OCI-LY7 (cell line): ENCODE results near the gene COLQ. TPM values are rescaled to one million over a fixed set of nuclear protein-coding genes. Genes with fewer than 3 reads are reported as not detected.

Source experiments
- BruUV-seq: library from RNA; stranded (reverse); fragments of 400-500 nt; replicated peaks from 2 replicates; lab custom pipeline; 2021; lab: Mats Ljungman, UMichigan
- CTCF ChIA-PET: fragments of 300-600 bp; sonication (Branson Sonifier 250); formaldehyde crosslinking; loops from one replicate; lab custom pipeline; 2022; ENCODE audit warnings: antibody characterized with exemption; ENCODE audit not compliant: unreplicated experiment; lab: Charles Lee
- POLR2A ChIA-PET: fragments of 300-600 bp; sonication (Branson Sonifier 250); formaldehyde crosslinking; loops from one replicate; lab custom pipeline; 2022; ENCODE audit warnings: antibody characterized with exemption; lab: Charles Lee
- DNase-seq: peaks from one replicate; pipeline ENCODE4 v3.0.0-alpha.2; 2015; ENCODE audit warnings: low spot score
- H2AFZ ChIP-seq: fragments of 200-600 bp; sonication (generic), shearing (Covaris generic); 2 replicates; pipeline ENCODE4 v1.6.1; 2014; ENCODE audit warnings: mild to moderate bottlenecking, antibody characterized with exemption, low read length, moderate library complexity
- H3K27ac ChIP-seq: fragments of 200-600 bp; sonication (generic); 2 replicates; pipeline ENCODE4 v1.5.1; 2014; ENCODE audit warnings: mixed run types, low read depth, mild to moderate bottlenecking, moderate library complexity, low read length, inconsistent platforms; ENCODE audit not compliant: poor library complexity, severe bottlenecking
- H3K36me3 ChIP-seq: fragments of 200-600 bp; sonication (generic); 2 replicates; pipeline ENCODE4 v1.6.1; 2014; ENCODE audit warnings: mild to moderate bottlenecking, antibody characterized with exemption, low read length, moderate library complexity, mixed read lengths; ENCODE audit not compliant: insufficient read depth
- H3K4me1 ChIP-seq: fragments of 200-600 bp; sonication (generic); 2 replicates; pipeline ENCODE4 v1.5.1; 2014; ENCODE audit warnings: mild to moderate bottlenecking, low read length; ENCODE audit not compliant: insufficient read depth, poor library complexity, severe bottlenecking
- H3K4me2 ChIP-seq: fragments of 200-600 bp; sonication (generic); 2 replicates; pipeline ENCODE4 v1.6.1; 2014; ENCODE audit warnings: mild to moderate bottlenecking, low read length
- H3K4me3 ChIP-seq: fragments of 200-600 bp; sonication (generic); 2 replicates; pipeline ENCODE4 v1.5.1; 2014; ENCODE audit warnings: mild to moderate bottlenecking, low read depth, low read length; ENCODE audit not compliant: poor library complexity, severe bottlenecking
- H3K79me2 ChIP-seq: fragments of 200-600 bp; sonication (generic); 2 replicates; pipeline ENCODE4 v1.6.1; 2016; ENCODE audit warnings: low read depth, mild to moderate bottlenecking, low read length, moderate library complexity, mixed read lengths; ENCODE audit not compliant: insufficient read depth
- H3K9me2 ChIP-seq: fragments of 200-600 bp; sonication (generic); 2 replicates; pipeline ENCODE4 v1.6.1; 2016; ENCODE audit warnings: mild to moderate bottlenecking, low read length, mixed read lengths; ENCODE audit not compliant: insufficient read depth
- H3K9me3 ChIP-seq: fragments of 200-600 bp; sonication (generic); 2 replicates; pipeline ENCODE4 v1.6.1; 2014; ENCODE audit warnings: mild to moderate bottlenecking, mixed run types, low read length, mixed read lengths
- H4K20me1 ChIP-seq: fragments of 200-600 bp; sonication (generic); 2 replicates; pipeline ENCODE4 v1.6.1; 2014; ENCODE audit warnings: mild to moderate bottlenecking, antibody characterized with exemption, low read length, moderate library complexity, mixed read lengths; ENCODE audit not compliant: insufficient read depth
- CTCF ChIP-seq: fragments of 200-600 bp; sonication (generic); conservative IDR thresholded peaks from 2 replicates; pipeline ENCODE4 v1.5.1; 2014; ENCODE audit warnings: mild to moderate bottlenecking, antibody characterized with exemption, low read length, moderate library complexity, mixed read lengths
- EZH2phosphoT487 ChIP-seq: fragments of 200-600 bp; sonication (generic); IDR thresholded peaks from 2 replicates; pipeline ENCODE4 v1.6.1; 2018; ENCODE audit warnings: low read depth, borderline replicate concordance, mild to moderate bottlenecking, mixed run types, antibody characterized with exemption, low read length, moderate library complexity, mixed read lengths
- intact Hi-C: fragments of 100-400 bp; cut with micrococcal nuclease; formaldehyde crosslinking; loops from one replicate; pipeline ENCODE4 v1.10.0; 2022; ENCODE audit not compliant: unreplicated experiment
- total RNA-seq, 2 experiments: library from RNA; depleted of rRNA in 1 of 2; stranded (reverse); fragments of >200 nt in 1 of 2; shearing (Covaris generic) in 1 of 2; gene quantifications; 2 replicates each; pipeline ENCODE4 v1.2.3, GENCODE V29; 2014 to 2022

Gene COLQ
- total RNA-seq, 2 experiments from 2014 or later = 0.42 to 1.4 TPM

- Histone ChIP-seq H3K4me2 (no peak overlapping the region), H3K9me3 (no peaks in the 10 kb centered on the region), H3K36me3 (no peaks in the 10 kb centered on the region), H3K4me1 (no peaks in the 10 kb centered on the region), H2AFZ (no peak overlapping the region), H3K79me2 (no peaks in the 10 kb centered on the region), H3K27ac (no peak overlapping the region), H4K20me1 (no peaks in the 10 kb centered on the region), H3K4me3 (no peak overlapping the region), H3K9me2 (no peaks in the 10 kb centered on the region)
- ChIA-PET POLR2A (interaction anchor here (0.5 to 1.2 kb wide), 5 partner anchors 7 to 186 kb away, joined by 3 to 7 read pairs (median 3); no protein-coding TSS in a partner anchor), CTCF (no interaction called here)
- BruUV-seq = no TSS peak
- DNase-seq = no peak
- TF ChIP-seq CTCF = no peak
- TF ChIP-seq EZH2phosphoT487 = no peak
- intact Hi-C loops = no loop called here
Measured at GRCh38 chr3:15465876-15466585, 55.5 kb downstream of the COLQ start.

GRCh38 chr3:15462451-15462850 lies 59.1 kb downstream of the COLQ start:
- Histone ChIP-seq H3K27ac (no peak overlapping the region), H3K79me2 (no peaks in the 10 kb centered on the region), H3K4me2 (no peak overlapping the region), H3K9me3 (no peaks in the 10 kb centered on the region), H2AFZ (no peak overlapping the region), H3K9me2 (no peaks in the 10 kb centered on the region), H3K4me3 (no peak overlapping the region), H4K20me1 (no peaks in the 10 kb centered on the region), H3K4me1 (no peaks in the 10 kb centered on the region), H3K36me3 (no peaks in the 10 kb centered on the region)
- TF ChIP-seq EZH2phosphoT487 (no peak), CTCF (no peak)
- no peak for DNase-seq
- no TSS peak for BruUV-seq
- ChIA-PET POLR2A (no interaction called here), CTCF (no interaction called here)
- intact Hi-C loops = no loop called here

GRCh38 chr3:15460891-15461531 lies 60.5 kb downstream of the COLQ start:
- intact Hi-C loops = no loop called here
- TF ChIP-seq CTCF (no peak), EZH2phosphoT487 (no peak)
- H2AFZ ChIP-seq = no peak overlapping the region
- no peaks in the 10 kb centered on the region for H3K36me3 ChIP-seq
- no peak overlapping the region for H3K4me3 ChIP-seq
- no peaks in the 10 kb centered on the region for H3K79me2 ChIP-seq
- ChIA-PET POLR2A (no interaction called here), CTCF (no interaction called here)
- H3K27ac ChIP-seq = no peak overlapping the region
- no peak overlapping the region for H3K4me2 ChIP-seq
- no TSS peak for BruUV-seq
- no peaks in the 10 kb centered on the region for H3K4me1 ChIP-seq
- H3K9me3 ChIP-seq = no peaks in the 10 kb centered on the region
- no peaks in the 10 kb centered on the region for H3K9me2 ChIP-seq
- DNase-seq = peak; percentile 7
- no peaks in the 10 kb centered on the region for H4K20me1 ChIP-seq
